ENCODE measurements around the gene ACVR1.

Gene ACVR1

DNA sequence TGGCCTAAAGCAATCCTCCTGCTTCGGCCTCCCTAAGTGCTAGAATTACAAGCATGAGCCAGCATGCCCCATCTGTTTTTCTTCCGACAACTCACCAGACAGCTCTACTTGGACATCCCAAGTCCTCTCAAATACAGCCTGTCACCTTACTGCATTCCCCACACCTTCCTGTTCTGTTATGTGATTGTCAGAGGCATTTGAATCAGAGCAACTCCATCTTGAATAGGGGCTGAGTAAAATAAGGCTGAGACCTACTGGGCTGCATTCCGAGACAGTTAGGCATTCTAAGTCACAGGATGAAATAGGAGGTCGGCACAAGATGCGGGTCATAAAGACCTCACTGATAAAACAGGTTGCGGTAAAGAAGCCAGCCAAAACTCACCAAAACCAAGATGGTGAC is 17.3 kb downstream of the ACVR1 start:
- DNase-seq = no peak
- intact Hi-C loops (cut with DNase I) = no loop called here

DNA sequence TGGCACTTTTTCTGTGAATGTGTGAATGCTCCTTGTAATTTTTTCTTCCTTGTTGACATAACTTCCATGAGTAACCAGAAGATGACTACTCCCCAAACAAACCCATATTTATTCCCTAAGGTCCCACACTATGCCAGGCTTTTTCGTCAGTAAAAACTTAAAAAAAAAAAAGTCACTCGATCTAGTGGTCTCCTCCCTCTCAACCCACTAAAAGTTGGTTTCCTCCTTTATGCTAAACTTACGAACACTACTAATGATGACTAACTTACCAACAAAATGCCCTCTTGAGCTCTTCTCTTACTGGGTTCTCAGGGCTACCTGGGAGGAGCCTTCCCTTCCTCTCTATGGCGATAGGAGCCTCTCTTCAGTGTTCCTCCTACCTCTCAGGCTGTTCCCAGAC is 18.2 kb downstream of the ACVR1 start:
- DNase-seq = no peak
- intact Hi-C loops (cut with DNase I) = no loop called here

DNA sequence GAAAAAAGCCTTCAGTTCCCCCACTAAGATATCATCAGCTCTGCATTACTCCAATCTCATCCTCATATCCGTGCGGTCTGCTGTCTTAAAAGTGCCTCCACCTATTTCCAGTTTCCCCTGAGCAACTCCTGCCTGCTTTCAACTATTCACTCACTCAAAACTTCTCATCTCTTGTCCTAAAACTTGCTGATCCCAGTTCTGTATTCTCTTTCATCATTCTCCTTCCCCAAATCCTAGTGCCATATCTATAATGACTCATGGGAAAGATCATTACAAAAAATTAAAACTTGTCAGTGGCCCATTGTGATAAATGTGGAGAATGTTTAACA is 20.0 kb downstream of the ACVR1 start:
- intact Hi-C loops (cut with DNase I) = no loop called here
- no peak for DNase-seq

DNA sequence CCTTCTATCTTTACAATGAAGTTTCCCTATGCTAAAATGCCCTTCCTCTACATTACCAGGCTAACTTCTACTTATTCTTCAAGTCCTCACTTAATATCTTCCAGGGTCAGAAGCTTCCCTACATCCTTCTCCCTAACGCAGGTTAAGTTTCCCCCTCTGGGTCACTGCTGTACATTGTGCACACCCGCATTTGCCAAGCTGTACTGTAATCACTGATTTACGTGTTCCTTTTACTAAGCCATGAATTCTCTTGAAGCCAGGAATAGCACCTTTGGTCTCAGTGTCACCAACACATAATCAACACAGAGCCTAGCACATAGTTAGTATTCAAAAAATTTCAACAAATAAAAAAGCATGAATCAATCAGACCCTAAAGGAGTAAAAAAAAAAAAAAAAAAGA is 22.3 kb downstream of the ACVR1 start:
- intact Hi-C loops (cut with DNase I) = no loop called here
- DNase-seq = no peak

DNA sequence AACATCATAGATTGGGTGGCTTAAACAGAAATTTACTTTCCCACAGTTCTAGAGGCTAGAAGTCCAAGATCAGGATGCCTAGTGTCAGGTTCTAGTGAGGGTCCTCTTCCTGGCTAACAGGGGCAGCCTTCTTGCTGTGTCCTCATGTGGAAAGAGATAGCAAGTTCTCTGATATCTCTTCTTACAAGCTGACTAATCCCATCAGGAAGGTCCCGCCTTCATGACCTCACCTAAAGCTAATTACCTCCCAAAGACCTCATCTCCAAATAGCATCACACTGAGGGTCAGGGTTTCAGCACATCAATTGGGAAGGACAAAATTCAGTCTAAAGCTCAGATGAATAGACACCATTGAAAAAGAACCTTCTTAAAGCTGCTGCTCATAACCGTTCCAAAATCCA is 22.9 kb downstream of the ACVR1 start:
- DNase-seq = no peak
- intact Hi-C loops (cut with DNase I) = no loop called here

DNA sequence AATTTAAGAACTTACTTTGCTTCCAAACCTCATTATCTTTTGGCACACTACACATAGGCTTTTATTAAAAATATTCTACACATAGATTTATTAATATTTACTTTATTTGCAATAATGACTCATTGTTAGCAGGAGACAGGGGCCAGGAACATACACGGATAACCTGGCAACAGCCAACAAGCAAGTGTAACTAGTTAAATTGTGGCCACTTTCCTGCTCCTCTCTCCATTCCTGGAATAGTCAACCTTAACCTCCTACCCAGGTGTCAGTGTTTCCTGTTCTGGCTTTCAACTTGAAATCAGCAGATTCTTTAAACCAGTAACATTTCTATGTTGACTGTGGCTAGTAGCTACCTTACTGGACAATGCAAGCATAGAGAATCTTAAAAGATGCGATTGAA is 26.5 kb downstream of the ACVR1 start:
- intact Hi-C loops (cut with DNase I) = no loop called here
- no peak for DNase-seq

DNA sequence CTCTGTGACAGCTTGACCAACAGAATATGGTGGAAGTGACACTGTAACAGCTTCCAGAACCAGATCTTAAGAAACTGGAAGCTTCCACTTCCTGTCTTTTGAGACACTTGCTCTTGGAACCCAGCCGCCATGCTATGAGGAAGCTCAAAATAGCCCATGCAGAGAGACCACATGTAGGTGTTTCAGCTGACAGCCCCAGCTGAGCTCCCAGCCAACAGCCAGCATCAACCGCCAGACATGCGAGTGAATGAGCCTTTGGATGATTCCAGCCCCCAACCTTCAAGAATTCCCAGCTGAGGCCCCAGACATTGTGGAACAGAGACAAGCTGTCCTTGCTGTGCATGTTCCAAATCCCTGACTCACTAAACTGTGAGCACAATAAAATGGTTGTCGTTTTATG is 27.9 kb downstream of the ACVR1 start:
- peak in 4 of 10 donors; percentile 11 to 81 (median 49) for DNase-seq
- intact Hi-C loops (cut with DNase I) = no loop called here

DNA sequence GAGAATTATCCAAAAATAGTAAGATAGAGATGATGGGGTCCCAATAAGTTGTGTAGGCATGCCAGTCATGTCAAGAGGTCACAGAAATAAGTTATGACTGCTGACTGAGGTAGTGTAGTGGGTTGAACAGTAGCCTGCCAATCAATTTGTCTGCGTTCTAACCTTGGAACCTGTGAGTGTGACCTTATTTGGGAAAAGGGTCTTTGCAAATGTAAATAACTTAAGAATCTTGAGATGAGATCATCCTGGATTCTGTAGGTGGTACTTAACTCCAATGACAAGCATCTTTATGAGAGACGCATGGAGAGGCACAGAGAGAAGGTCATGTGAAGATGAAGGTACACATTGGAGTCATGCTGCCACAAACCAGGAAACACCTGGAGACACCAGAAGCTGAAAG is 31.0 kb downstream of the ACVR1 start:
- DNase-seq = no peak
- intact Hi-C loops (cut with DNase I) = no loop called here

DNA sequence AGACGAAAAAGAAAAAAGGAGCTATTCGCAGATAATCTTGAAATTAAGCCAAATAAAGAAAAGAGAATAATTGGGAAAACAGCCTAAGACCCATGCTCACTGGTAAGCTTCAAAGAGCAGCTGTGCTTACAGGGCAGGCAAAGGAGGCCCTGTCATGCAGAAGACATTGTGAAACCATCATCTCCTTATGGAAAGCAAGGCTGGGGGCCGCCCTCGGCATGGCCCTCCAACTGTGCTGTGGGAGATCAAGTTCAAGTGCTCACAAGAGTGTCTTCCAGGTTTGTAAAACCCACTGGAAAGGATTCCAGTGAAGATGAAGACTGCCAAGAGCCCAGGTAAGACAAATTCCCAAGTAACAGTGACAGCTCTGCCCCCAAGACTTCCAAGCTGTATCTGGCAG is 32.2 kb downstream of the ACVR1 start:
- intact Hi-C loops (cut with DNase I) = no loop called here
- no peak for DNase-seq

DNA sequence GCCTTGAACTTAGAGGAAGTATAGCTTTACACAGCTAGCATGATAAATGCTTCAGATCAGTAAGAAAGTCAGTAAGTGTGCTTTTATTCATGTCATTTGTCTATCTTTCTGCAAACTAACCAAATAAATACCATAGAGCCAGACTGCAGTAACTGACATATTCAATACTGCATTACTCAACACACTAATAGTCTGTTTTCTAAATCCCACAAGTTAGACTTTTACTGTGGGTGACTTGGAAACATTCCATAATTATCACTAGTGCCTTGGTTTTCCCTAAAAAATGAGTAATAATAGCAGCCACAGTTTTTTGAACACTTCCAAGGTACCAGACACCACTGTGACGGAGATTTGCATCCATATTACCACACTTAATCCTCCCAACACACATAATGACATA is 33.0 kb downstream of the ACVR1 start:
- DNase-seq = no peak
- intact Hi-C loops (cut with DNase I) = no loop called here

DNA sequence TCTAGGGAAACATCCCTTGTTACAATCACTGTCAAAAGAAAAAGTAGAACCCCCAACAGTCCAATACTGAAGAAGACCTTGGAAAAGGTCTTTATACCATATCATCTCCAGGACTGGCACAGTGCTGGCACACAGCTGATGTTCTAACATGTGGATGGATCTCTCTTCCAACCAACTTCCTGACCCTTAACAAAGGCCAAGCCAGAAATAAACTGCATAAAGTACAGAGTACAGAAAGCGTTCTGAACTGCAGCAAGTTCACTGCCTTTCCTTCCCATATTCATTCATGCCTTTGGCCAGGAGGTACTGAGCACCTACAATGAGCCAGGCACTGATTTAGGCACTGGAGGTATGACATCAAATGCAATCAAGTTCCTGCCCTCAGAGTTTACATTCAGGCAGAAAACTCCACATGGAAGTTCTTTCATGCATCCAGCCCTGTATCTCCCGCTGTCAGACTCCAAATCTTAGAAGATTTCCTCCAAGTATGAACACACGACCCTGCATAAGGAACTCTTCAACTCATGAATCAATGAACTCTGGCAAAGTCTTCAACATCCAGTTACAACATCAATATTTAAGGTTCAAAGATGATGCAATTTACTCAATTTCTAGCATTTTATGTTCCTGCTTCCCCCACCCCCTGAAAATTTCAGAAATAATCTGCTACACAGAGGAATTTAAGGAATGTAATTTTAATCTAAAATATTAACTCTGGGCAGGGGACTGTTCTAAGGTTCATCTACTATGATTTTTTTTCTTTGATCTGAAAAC is 33.8 kb downstream of the ACVR1 start:
- DNase-seq = no peak
- intact Hi-C loops (cut with DNase I) = no loop called here

DNA sequence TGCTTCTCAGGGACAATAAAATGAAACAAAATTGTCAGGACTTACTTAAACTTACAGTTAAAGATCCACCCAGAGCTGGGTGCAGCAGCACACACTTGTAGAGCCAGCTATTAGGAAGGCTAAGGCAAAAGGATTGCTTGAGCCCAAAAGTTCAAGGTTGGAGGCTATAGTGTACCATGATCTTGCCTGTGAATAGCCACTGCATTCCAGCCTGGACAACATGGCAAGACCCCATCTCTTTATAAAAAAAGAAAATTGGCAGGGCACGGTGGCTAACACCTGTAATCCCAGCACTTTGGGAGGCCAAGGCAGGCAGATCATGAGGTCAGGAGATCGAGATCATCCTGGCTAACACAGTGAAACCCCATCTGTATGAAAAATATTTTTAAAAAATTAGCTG is 34.6 kb downstream of the ACVR1 start:
- intact Hi-C loops (cut with DNase I) = no loop called here
- no peak for DNase-seq

DNA sequence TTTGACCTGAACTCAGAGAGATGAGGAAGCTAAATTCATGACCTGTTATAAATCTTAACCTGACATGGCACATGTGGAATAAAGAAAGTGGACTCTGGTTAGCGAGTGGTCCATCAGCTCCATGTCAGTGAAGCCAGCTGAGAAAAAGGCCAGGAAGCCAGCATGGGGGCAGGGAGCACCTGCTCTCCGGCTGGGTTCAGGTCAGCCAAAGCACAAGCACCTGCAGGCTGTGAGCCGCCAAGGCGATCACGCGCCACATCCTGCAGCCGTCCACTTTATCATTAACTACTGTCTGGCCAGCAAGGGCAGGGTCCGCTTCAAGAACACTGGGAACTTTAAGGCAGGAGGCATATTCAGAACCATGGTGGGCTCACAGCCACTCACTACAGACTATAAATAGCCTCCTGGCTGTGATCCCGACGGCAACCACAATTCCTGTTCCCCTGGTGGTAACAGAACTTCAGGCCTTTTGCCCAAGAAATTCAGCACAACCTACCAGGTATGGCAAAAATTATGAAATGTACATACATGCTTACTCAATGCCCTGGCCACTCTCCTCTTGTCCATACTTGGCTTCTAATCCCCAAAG is 35.5 kb downstream of the ACVR1 start:
- intact Hi-C loops (cut with DNase I) = no loop called here
- peak in 2 of 10 donors; percentile 70 to 75 for DNase-seq

DNA sequence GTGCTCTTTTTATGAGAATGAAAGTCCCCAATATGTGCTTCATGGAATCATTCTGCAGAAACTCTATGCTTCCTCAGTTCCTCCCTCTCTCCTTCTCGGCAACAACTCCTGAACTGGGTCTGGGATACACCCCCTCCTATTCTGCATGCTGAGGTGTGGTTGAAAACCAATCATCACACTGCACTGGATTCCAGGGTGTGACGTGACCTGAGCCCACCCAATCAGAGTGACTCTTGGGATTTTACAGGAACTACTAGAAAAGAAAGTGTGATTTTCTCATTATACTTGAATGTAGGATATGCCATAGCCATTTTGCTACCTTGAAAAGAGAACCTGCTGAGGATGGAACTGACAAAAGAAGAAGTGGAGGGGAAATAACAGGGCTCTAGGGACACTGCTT is 36.3 kb downstream of the ACVR1 start:
- intact Hi-C loops (cut with DNase I) = loop anchor here (5.0 kb wide), 1 partner anchor 32 kb away; no protein-coding TSS in a partner anchor
- DNase-seq = no peak

DNA sequence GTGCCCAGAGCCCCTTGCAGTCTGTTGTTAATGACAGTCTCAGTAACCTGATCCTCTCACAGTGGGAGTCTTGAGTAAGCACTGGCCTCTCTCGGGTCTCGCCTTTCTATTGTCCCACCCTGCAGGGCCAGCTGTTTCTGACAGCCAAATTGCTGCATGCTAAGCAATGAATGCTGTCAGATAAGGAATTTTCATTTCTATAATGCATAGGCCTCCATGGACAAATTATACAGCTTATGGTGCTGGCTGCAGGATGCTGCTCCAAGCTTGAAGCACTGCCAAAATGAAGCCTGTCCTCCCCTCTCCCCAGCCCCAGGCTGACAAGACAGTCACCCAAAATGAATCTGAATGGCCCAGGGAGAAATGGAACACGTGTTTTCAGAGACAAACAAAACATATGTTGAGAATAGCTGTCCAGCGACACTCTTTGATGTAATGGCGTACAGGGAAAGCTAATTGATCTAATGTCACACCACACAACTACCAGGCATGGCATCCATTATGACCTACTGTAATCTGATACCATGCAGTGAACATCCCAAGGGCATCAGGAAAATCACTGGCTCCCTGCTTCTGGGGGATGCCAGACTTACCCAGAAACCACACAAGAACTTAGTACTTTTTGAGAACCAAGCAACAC is 36.8 kb downstream of the ACVR1 start:
- DNase-seq = peak in 1 of 10 donors; percentile 34
- intact Hi-C loops (cut with DNase I) = loop anchor here (5.0 kb wide), 1 partner anchor 33 kb away; no protein-coding TSS in a partner anchor

DNA sequence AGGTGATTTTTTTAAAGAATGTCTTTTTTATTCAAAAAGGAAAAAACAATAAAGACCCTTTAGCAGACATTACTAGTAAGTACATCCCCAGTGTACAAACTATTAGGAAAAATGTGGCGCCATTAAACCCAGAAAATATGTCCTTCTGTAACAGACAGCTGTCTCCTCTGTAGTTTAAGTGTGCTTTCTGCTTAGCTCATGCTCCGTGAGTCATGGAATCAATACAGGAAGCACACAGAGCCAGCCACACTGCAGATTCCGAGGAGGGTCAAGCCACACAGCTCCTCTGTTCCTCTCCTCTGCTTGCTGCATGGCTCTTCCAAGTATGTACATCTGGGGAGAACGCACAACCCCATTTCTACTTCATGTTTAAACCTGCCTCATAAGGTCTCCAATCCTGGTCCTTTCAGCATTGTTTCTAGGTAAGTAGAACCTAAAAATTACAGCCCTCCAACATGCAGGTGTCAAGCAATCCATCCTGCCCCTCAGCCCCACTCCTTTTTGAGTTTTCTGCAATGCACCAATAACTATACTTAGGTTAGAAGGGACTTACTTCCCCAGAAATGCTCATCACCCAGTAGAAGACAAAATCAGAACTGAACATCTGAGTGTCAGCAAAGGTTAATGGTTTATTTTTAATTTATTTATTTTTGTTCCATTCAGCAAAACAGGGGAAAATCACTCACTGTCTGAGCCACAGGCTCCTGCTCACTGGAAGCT is 37.5 kb downstream of the ACVR1 start:
- intact Hi-C loops (cut with DNase I) = loop anchor here (5.0 kb wide), 1 partner anchor 34 kb away; no protein-coding TSS in a partner anchor
- DNase-seq = peak in 3 of 10 donors; percentile 17 to 77 (median 26)

DNA sequence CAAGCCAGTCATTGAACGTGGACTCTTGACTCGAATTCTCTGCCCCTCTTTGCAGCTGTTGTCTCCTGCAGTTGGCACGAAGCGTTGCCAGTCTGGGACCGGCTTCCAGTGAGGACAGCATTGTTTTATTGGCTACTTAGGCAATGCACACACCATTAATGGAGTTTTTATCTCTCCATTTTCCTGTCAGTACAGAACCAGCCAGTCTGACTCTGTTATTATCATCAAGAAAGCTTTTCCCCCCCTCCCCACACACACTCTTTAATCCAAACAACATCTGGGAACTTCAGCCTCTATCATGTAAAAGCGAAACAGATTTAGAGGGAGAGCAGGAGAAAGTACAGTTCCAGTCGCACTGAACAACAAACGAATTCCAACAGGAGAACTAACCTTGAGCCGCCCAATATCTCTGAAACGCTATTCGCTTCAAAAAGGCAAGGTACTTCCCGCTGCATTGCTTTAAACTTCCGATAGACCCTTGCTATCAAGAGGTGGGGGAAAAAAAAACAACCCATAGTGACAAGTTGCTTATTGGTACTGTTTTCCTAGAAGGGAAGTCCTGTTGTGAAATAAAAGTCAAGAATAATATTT is 38.2 kb downstream of the ACVR1 start:
- intact Hi-C loops (cut with DNase I) = loop anchor here (5.0 kb wide), 1 partner anchor 34 kb away; no protein-coding TSS in a partner anchor
- DNase-seq = peak in 8 of 10 donors; percentile 28 to 93 (median 57)

DNA sequence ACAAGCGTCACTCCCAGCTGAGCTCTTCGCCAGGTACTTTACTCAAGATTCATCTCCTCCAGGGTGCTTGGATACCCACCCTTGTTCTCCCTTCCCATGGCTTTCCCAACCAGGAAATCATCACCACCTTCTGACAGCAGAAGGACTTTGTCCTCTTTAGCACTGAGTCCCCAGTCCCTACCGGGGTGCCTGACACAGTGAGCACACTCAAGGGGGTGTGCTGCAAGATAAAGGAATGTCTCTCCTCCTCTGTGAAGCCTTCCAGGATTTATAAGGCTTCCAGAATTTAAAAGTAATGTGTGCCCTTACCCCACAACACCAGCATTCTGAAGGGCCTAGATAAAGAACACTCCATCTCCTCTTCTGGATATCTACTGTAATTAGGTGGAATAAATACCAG is 39.6 kb downstream of the ACVR1 start:
- DNase-seq = no peak
- intact Hi-C loops (cut with DNase I) = loop anchor here (5.0 kb wide), 1 partner anchor 36 kb away; no protein-coding TSS in a partner anchor

DNA sequence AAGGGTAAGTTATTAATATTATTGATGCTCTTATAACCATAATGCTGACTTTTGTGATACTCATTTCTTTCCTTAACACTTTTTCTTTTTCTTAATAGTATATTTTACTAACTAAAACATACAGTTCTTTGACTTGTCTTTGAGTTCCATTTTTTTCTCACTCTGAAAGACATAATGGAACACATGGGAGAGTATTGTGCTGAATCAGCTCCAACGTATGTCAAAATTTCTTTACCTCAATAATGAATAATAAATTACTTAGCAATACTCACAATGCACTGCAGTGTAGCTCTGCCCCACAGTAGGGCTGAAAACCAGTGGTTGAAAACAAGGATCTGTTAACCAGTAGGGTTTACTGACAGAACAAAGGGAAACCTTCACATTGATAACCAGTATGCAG is 40.7 kb downstream of the ACVR1 start:
- intact Hi-C loops (cut with DNase I) = loop anchor here (5.0 kb wide), 1 partner anchor 37 kb away; no protein-coding TSS in a partner anchor
- no peak for DNase-seq

DNA sequence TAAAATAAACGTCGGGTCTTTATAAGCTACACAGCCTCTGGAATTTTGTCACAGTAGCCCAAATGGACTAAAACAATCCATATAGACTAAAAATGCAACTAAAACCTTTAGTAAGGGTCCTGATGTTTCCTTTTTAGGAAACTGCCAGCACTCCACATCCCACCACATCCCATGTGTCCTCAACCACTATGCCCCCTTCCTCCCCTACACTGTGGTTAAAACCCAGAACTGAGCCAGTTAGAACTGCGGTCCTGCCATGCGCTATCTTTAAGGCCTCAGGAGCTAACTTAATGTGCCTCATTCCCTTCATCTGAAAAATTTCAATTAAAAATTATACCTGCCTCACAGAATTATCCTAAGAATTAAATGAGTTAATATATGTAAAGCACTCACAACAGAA is 41.1 kb downstream of the ACVR1 start:
- DNase-seq = no peak

DNA sequence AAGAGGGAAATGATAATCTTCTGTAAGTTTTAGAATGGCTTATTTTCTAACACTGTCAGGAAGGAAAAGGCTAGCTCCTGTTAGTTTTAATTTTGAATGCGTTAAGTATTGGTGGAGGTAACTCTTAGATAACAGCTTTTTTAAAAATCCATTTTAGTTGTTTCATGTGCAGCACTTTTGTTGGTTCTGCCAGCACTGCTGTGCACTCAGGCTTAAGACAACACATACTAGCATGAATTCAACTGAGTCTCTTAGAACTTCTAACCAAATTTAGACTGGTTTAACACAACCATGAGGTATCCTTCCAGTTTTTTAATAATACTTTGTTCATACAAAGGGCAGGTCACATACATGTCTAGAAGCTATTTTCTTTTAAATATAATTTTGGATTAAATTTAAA is 42.4 kb downstream of the ACVR1 start:
- intact Hi-C loops (cut with DNase I) = no loop called here
- no peak for DNase-seq

More for the DNA sequence above, 41.1 kb downstream of the ACVR1 start:
- intact Hi-C loops (cut with DNase I) = loop anchor here (5.0 kb wide), 1 partner anchor 37 kb away; no protein-coding TSS in a partner anchor

Measured in posterior cingulate gyrus (tissue), 11 donors.